H1 (cell line): ENCODE results near the gene SMTN. TPM values are rescaled to one million over a fixed set of nuclear protein-coding genes. Genes with fewer than 3 reads are reported as not detected.
A peak's percentile ranks its signal among the peaks of the same experiment; 100 is the strongest.

Experiments
- CTCF ChIA-PET: fragments of 300-600 bp; sonication (Branson Sonifier 250); formaldehyde crosslinking; loops from one replicate; lab custom pipeline; 2021; ENCODE audit not compliant: partially characterized antibody; lab: Charles Lee
- POLR2A ChIA-PET: fragments of 300-600 bp; sonication (Branson Sonifier 250); formaldehyde crosslinking; loops from one replicate; lab custom pipeline; 2021; ENCODE audit warnings: inconsistent platforms; ENCODE audit not compliant: partially characterized antibody; lab: Charles Lee
- DNase-seq, 2 experiments: peaks; one replicate each; pipeline versions ENCODE4 v3.0.0 to v3.0.0-alpha.2; 2010 to 2022; ENCODE audit warnings: low spot score in 2 of 2, low read depth in 1 of 2, mixed read lengths in 1 of 2
- FAIRE-seq: peaks from 2 replicates; lab custom pipeline; 2011; peaks lifted over from hg19 to GRCh38; lab: Jason Lieb, UNC
- H2AFZ ChIP-seq: 2 replicates; pipeline ENCODE4 v1.8.1; 2012; ENCODE audit warnings: low read length, inconsistent platforms
- H2AK5ac ChIP-seq: 2 replicates; pipeline ENCODE4 v1.6.1; 2013; ENCODE audit warnings: low read depth, low read length
- H2BK120ac ChIP-seq: replicated peaks from 2 replicates; pipeline ENCODE3; 2013; ENCODE audit warnings: low read depth, low read length, inconsistent platforms
- H2BK12ac ChIP-seq: 2 replicates; pipeline ENCODE4 v1.6.1; 2013; ENCODE audit warnings: low read depth, low read length
- H2BK15ac ChIP-seq: 2 replicates; pipeline ENCODE4 v1.6.1; 2013; ENCODE audit warnings: low read length
- H2BK20ac ChIP-seq: 2 replicates; pipeline ENCODE4 v1.6.1; 2013; ENCODE audit warnings: low read length
- H2BK5ac ChIP-seq: 2 replicates; pipeline ENCODE4 v1.6.1; 2013; ENCODE audit warnings: low read depth, low read length
- H3K14ac ChIP-seq: 2 replicates; pipeline ENCODE4 v1.6.1; 2013; ENCODE audit warnings: inconsistent platforms; ENCODE audit not compliant: insufficient read length
- H3K18ac ChIP-seq: 2 replicates; pipeline ENCODE4 v1.6.1; 2013; ENCODE audit warnings: low read length; ENCODE audit errors: extremely low read depth
- H3K23ac ChIP-seq: 2 replicates; pipeline ENCODE4 v1.6.1; 2013; ENCODE audit warnings: inconsistent platforms; ENCODE audit not compliant: insufficient read length
- H3K23me2 ChIP-seq: 2 replicates; pipeline ENCODE4 v1.6.1; 2013; ENCODE audit warnings: low read depth, low read length
- H3K27ac ChIP-seq: 2 replicates; pipeline ENCODE4 v1.6.1; 2011; ENCODE audit warnings: low read depth, low read length, inconsistent platforms
- H3K27me3 ChIP-seq, 4 experiments: replicated peaks in 1 of 4; 1 replicate in 1 of 4; 2 replicates in 3 of 4; pipeline versions ENCODE4 v1.6.1 to v1.8.1; 2011 to 2013; ENCODE audit warnings: low read length in 3 of 4, mild to moderate bottlenecking in 3 of 4, inconsistent platforms in 2 of 4, mixed read lengths in 2 of 4, moderate library complexity in 1 of 4; ENCODE audit not compliant: control insufficient read depth in 3 of 4, insufficient read depth in 3 of 4; ENCODE audit errors: extremely low read depth in 1 of 4
- H3K36me3 ChIP-seq, 4 experiments: 2 replicates each; pipeline versions ENCODE4 v1.6.1 to v1.8.1; 2011 to 2013; ENCODE audit warnings: mild to moderate bottlenecking in 4 of 4, low read length in 3 of 4, moderate library complexity in 2 of 4, control low read depth in 1 of 4, inconsistent platforms in 1 of 4; ENCODE audit not compliant: insufficient read depth in 4 of 4, control insufficient read depth in 2 of 4
- H3K4ac ChIP-seq: replicated peaks from 2 replicates; pipeline ENCODE3; 2013; ENCODE audit warnings: low read length, low read depth, mixed read lengths, inconsistent platforms; ENCODE audit not compliant: insufficient read length
- H3K4me1 ChIP-seq, 4 experiments: replicated peaks in 1 of 4; 1 replicate in 1 of 4; 2 replicates in 3 of 4; pipeline versions ENCODE4 v1.6.1 to v1.8.1; 2011 to 2013; ENCODE audit warnings: low read length in 3 of 4, inconsistent platforms in 2 of 4, mixed read lengths in 1 of 4; ENCODE audit not compliant: insufficient read depth in 4 of 4, control insufficient read depth in 3 of 4
- H3K4me2 ChIP-seq, 2 experiments: 2 replicates each; pipeline versions ENCODE4 v1.6.1 to v1.8.1; 2011 to 2013; ENCODE audit warnings: low read depth in 2 of 2, low read length in 2 of 2, control low read depth in 1 of 2, inconsistent platforms in 1 of 2, mild to moderate bottlenecking in 1 of 2; ENCODE audit not compliant: insufficient read depth in 1 of 2
- H3K4me3 ChIP-seq, 4 experiments: fragments of 200-600, 300-600 bp in 1 of 4; sonication (generic), shearing (Covaris generic), sonication (Bioruptor Twin) in 1 of 4; 2 replicates each; pipeline versions ENCODE4 v1.5.1 to v1.8.1; 2011 to 2016; ENCODE audit warnings: low read length in 4 of 4, low read depth in 3 of 4, control low read depth in 2 of 4, inconsistent platforms in 2 of 4, mild to moderate bottlenecking in 2 of 4, mixed read lengths in 1 of 4, moderate library complexity in 1 of 4; ENCODE audit not compliant: insufficient read depth in 2 of 4; ENCODE audit errors: extremely low read depth in 1 of 4
- H3K56ac ChIP-seq: replicated peaks from 2 replicates; pipeline ENCODE3; 2013; ENCODE audit warnings: low read depth, mild to moderate bottlenecking, mixed read lengths, low read length, inconsistent platforms; ENCODE audit not compliant: insufficient read length
- H3K79me1 ChIP-seq: 2 replicates; pipeline ENCODE4 v1.6.1; 2013; ENCODE audit warnings: low read depth, low read length, control low read depth
- H3K79me2 ChIP-seq, 2 experiments: 2 replicates each; pipeline versions ENCODE4 v1.6.1 to v1.8.1; 2012 to 2013; ENCODE audit warnings: low read length in 2 of 2, mild to moderate bottlenecking in 2 of 2, inconsistent platforms in 1 of 2; ENCODE audit not compliant: insufficient read depth in 2 of 2, control insufficient read depth in 1 of 2
- H3K9ac ChIP-seq, 4 experiments: replicated peaks in 1 of 4; 1 replicate in 1 of 4; 2 replicates in 3 of 4; pipeline versions ENCODE4 v1.6.1 to v1.8.1; 2011 to 2013; ENCODE audit warnings: low read depth in 3 of 4, low read length in 3 of 4, control low read depth in 2 of 4, mild to moderate bottlenecking in 2 of 4, moderate library complexity in 2 of 4, inconsistent platforms in 1 of 4; ENCODE audit errors: extremely low read depth in 1 of 4
- H3K9me3 ChIP-seq, 2 experiments: 2 replicates each; pipeline versions ENCODE4 v1.6.1 to v1.8.1; 2012 to 2013; ENCODE audit warnings: mild to moderate bottlenecking in 2 of 2, moderate library complexity in 2 of 2, control low read depth in 1 of 2, inconsistent platforms in 1 of 2, low read depth in 1 of 2, low read length in 1 of 2, mixed read lengths in 1 of 2; ENCODE audit not compliant: insufficient read depth in 2 of 2
- H4K20me1 ChIP-seq, 2 experiments: replicated peaks in 1 of 2; 2 replicates each; pipeline versions ENCODE3 to v1.8.1; 2011 to 2013; ENCODE audit warnings: inconsistent platforms in 2 of 2, low read length in 2 of 2, mild to moderate bottlenecking in 1 of 2; ENCODE audit not compliant: insufficient read depth in 2 of 2, control insufficient read depth in 1 of 2
- H4K5ac ChIP-seq: 2 replicates; pipeline ENCODE4 v1.6.1; 2013; ENCODE audit warnings: low read length, low read depth, mixed read lengths, inconsistent platforms; ENCODE audit not compliant: insufficient read length
- H4K8ac ChIP-seq: 2 replicates; pipeline ENCODE4 v1.8.0; 2013; ENCODE audit warnings: mild to moderate bottlenecking, moderate library complexity, low read length, inconsistent platforms; ENCODE audit not compliant: insufficient read depth; ENCODE audit errors: extremely low read depth
- H4K91ac ChIP-seq: replicated peaks from 2 replicates; pipeline ENCODE3; 2013; ENCODE audit warnings: low read length, mixed read lengths, inconsistent platforms; ENCODE audit not compliant: insufficient read length
- FOSL1 ChIP-seq: IDR thresholded peaks from 2 replicates; pipeline ENCODE4 v1.6.1; 2011; ENCODE audit warnings: mild to moderate bottlenecking, low read depth, low read length, moderate library complexity; ENCODE audit not compliant: insufficient read depth
- HDAC6 ChIP-seq: IDR thresholded peaks from one replicate; pipeline ENCODE4 v1.7.1; 2012; ENCODE audit warnings: low read depth, mild to moderate bottlenecking, inconsistent platforms, low read length, moderate library complexity
- JUND ChIP-seq: IDR thresholded peaks from 2 replicates; pipeline ENCODE4 v1.6.1; 2011; ENCODE audit warnings: mild to moderate bottlenecking, improper control_type of control experiment, low read length
- KDM4A ChIP-seq: IDR thresholded peaks from one replicate; pipeline ENCODE4 v1.7.1; 2012; ENCODE audit warnings: low read depth, mild to moderate bottlenecking, moderate library complexity, low read length, inconsistent platforms; ENCODE audit not compliant: severe bottlenecking
- SP1 ChIP-seq: IDR thresholded peaks from 2 replicates; pipeline ENCODE4 v1.6.1; 2011; ENCODE audit warnings: low read depth, low read length
- TAF1 ChIP-seq: IDR thresholded peaks from 2 replicates; pipeline ENCODE4 v1.6.1; 2011; ENCODE audit warnings: mild to moderate bottlenecking, low read depth, low read length
- TEAD4 ChIP-seq: IDR thresholded peaks from 2 replicates; pipeline ENCODE4 v1.6.1; 2012; ENCODE audit warnings: low read depth, low read length, inconsistent platforms, mixed read lengths
- WGBS, 2 experiments: shearing (Covaris generic) in 1 of 2; methylation state at CpG; one replicate each; pipeline versions ENCODE4 v1.1.6 to v1.1.7; 2013 to 2015; ENCODE audit warnings: low lambda C conversion rate in 2 of 2, mixed read lengths in 2 of 2, inconsistent platforms in 1 of 2, low coverage in 1 of 2, missing lambda C conversion rate in 1 of 2; ENCODE audit not compliant: insufficient replicate concordance in 2 of 2, insufficient coverage in 1 of 2, insufficient read length in 1 of 2; ENCODE audit errors: extremely low coverage in 1 of 2, missing lambda C conversion rate in 1 of 2; 5-methylcytosine and 5-hydroxymethylcytosine counted together
- polyA plus RNA-seq, 7 experiments: library from polyadenylated mRNA; depleted of rRNA in 3 of 7; stranded (reverse) in 5 of 7; unstranded in 2 of 7; fragments of >200 nt in 5 of 7; fragments of 200-250 nt in 2 of 7; gene quantifications; 1 replicate in 5 of 7; 2 replicates in 1 of 7; 4 replicates in 1 of 7; pipeline versions ENCODE4 v1.2.1 to v1.2.3, GENCODE V29; 2011 to 2013; ENCODE audit warnings: missing spikeins in 2 of 7, mixed read lengths in 2 of 7
- total RNA-seq: library from RNA; stranded (reverse); fragmentation: NEBNext Ultra II Directional; extraction: Animal tissue kit (Norgen Biotek cat#: 25700); gene quantifications from 2 replicates; pipeline ENCODE4 v1.2.1, GENCODE V29; 2021

The SMTN gene
- total and polyA plus RNA-seq, 2 of the 8 experiments (the other 6 are each of a cell fraction or from before 2014, with no cell fraction given): 12.3 to 20.8 TPM

GRCh38 chr22:31079095-31079642 is 1.9 kb upstream of the SMTN start:
- FAIRE-seq (no peak), DNase-seq (peak in 1 of 2 experiments; percentile 74)
- H3K79me1 ChIP-seq: no peaks in the 10 kb centered on the region; the same call in 1 of the 2 replicates
- H3K56ac ChIP-seq: no peak overlapping the region
- CTCF ChIA-PET: interaction anchor here (0.7 to 13.3 kb wide), 6 partner anchors 9 to 655 kb away, joined by 3 to 207 read pairs (median 4); partner anchors contain the start of gene SELENOM
- WGBS, 2 experiments: 88% methylated on average over 12 of the region's 12 CpGs; no CpG with 5 or more reads in 1 of the 2 experiments
- H3K27me3 ChIP-seq: peaks cover 0 to 5% (median 2%) of the 10 kb centered on the region in 4 experiments; a peak in 3 of 7 replicates
- H4K20me1 ChIP-seq: peaks cover 3 to 7% of the 10 kb centered on the region in 2 experiments
- no peak overlapping the region for H3K4me3 ChIP-seq
- H3K27ac ChIP-seq: no peak overlapping the region
- no peak overlapping the region for H2AK5ac ChIP-seq
- H3K9me3 ChIP-seq: no peaks in the 10 kb centered on the region
- H3K14ac ChIP-seq: no peak overlapping the region
- no peak overlapping the region for H3K9ac ChIP-seq
- H2AFZ ChIP-seq: no peak overlapping the region
- H4K5ac ChIP-seq: no peak overlapping the region
- H3K79me2 ChIP-seq: peaks cover 0 to 6% of the 10 kb centered on the region in 2 experiments; a peak in 1 of 4 replicates
- H4K8ac ChIP-seq: no peak overlapping the region
- POLR2A ChIA-PET: interaction anchor here (1.0 to 12.2 kb wide), 5 partner anchors 15 to 109 kb away, joined by 3 to 220 read pairs (median 3); partner anchors contain the start of genes MORC2 and TUG1
- no peaks in the 10 kb centered on the region for H3K36me3 ChIP-seq
- no peak overlapping the region for H3K4me2 ChIP-seq
- 0 out of 2 replicates have a peak, but pooled peaks have one; percentile 44 for TF ChIP-seq SP1
- no peak for TF ChIP-seq JUND
- TF ChIP-seq HDAC6: no peak
- no peak for TF ChIP-seq FOSL1
- TF ChIP-seq TEAD4: no peak
- TF ChIP-seq TAF1: no peak
- TF ChIP-seq KDM4A: no peak
- no peak overlapping the region for H3K23ac ChIP-seq
- H2BK15ac ChIP-seq: no peak overlapping the region; the same call in 1 of the 2 replicates
- H2BK5ac ChIP-seq: peak overlapping the region; percentile 41; the same call in 1 of the 2 replicates
- H3K4ac ChIP-seq: no peak overlapping the region
- H2BK120ac ChIP-seq: no peak overlapping the region
- H3K4me1 ChIP-seq: peaks cover 0 to 23% (median 11%) of the 10 kb centered on the region in 4 experiments; a peak in 6 of 7 replicates
- H2BK20ac ChIP-seq: no peak overlapping the region
- H4K91ac ChIP-seq: no peak overlapping the region
- H3K18ac ChIP-seq: no peak overlapping the region
- no peak overlapping the region for H2BK12ac ChIP-seq
- peaks cover 10% of the 10 kb centered on the region for H3K23me2 ChIP-seq
